IPS-20b (cell line): ENCODE data around the gene CCDC195.

Experiments
- H3K27ac ChIP-seq: one replicate; pipeline ENCODE4 v1.5.1; 2013; ENCODE audit warnings: low read length
- H3K27me3 ChIP-seq: 2 replicates; pipeline ENCODE4 v1.6.1; 2013; ENCODE audit warnings: mild to moderate bottlenecking, low read length, inconsistent platforms; ENCODE audit not compliant: insufficient read depth
- H3K36me3 ChIP-seq: 2 replicates; pipeline ENCODE4 v1.6.1; 2013; ENCODE audit warnings: low read depth, mild to moderate bottlenecking, inconsistent platforms, low read length, moderate library complexity; ENCODE audit not compliant: insufficient read depth
- H3K4me1 ChIP-seq: 2 replicates; pipeline ENCODE4 v1.6.1; 2013; ENCODE audit warnings: mild to moderate bottlenecking, control low read depth, inconsistent platforms, low read length, moderate library complexity; ENCODE audit not compliant: insufficient read depth
- H3K4me3 ChIP-seq: 2 replicates; pipeline ENCODE4 v1.5.1; 2013; ENCODE audit warnings: mild to moderate bottlenecking, low read length, inconsistent platforms
- H3K9ac ChIP-seq: 2 replicates; pipeline ENCODE4 v1.6.1; 2013; ENCODE audit warnings: low read depth, mild to moderate bottlenecking, inconsistent platforms, low read length, moderate library complexity
- H3K9me3 ChIP-seq: 2 replicates; pipeline ENCODE4 v1.6.1; 2013; ENCODE audit warnings: mild to moderate bottlenecking, low read depth, low read length, inconsistent platforms; ENCODE audit not compliant: insufficient read depth

CCDC195 gene

DNA sequence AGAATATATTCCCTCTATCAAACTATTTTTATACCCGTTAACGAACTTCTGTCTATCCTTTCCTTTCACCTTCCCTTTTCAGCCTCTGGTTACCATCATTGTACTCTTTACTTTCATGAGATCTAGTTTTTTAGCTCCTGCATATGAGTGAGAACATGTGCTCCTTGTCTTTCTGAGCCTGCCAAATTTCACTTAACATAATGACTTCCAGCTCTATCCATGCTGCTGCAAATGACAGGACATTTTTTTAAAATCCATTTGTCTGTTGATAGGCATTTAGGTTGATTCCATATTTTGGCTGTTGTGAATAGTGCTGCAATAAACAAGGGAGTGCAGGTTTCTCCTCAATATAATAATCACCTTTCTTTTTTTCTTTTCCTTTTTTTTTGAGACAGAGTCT is 8.2 kb upstream of the CCDC195 start:
- Histone ChIP-seq H3K9me3 (peaks cover 4% of the 10 kb centered on the region; the same call in 1 of the 2 replicates), H3K27me3 (no peaks in the 10 kb centered on the region), H3K27ac (no peak overlapping the region), H3K4me1 (no peaks in the 10 kb centered on the region), H3K4me3 (no peak overlapping the region), H3K36me3 (no peaks in the 10 kb centered on the region), H3K9ac (no peak overlapping the region)

DNA sequence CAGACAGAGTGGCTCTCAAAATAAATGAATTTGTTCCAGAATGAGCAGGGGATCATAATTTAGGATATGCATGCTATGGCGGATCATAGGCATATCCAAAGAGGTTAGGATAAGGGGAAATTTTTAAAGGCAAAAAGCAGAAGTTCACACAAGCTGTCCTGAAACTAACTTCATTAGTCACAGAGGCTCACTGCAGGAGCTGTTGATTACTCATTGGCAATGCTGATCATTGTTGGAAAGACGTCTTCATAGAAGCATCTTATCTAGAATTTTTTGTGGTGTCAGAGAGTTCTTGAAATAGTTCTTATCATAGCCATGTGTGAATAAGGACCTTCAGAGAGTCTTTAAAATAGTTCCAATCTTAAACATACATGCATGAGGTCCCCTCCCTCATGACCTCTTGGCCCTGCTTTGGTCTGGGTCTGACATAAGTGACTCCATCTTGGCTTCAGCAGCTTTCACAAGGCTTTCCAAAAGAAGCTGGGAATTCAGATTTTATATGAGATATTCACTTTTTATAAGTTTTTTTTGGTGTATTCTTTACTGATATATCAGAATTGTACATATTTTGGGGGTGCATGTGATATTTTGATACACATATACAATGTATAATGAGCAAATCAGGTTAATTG is 7.5 kb upstream of the CCDC195 start:
- Histone ChIP-seq H3K4me3 (no peak overlapping the region), H3K4me1 (no peaks in the 10 kb centered on the region), H3K27ac (no peak overlapping the region), H3K36me3 (no peaks in the 10 kb centered on the region), H3K9ac (no peak overlapping the region), H3K27me3 (no peaks in the 10 kb centered on the region), H3K9me3 (peaks cover 4% of the 10 kb centered on the region; the same call in 1 of the 2 replicates)

DNA sequence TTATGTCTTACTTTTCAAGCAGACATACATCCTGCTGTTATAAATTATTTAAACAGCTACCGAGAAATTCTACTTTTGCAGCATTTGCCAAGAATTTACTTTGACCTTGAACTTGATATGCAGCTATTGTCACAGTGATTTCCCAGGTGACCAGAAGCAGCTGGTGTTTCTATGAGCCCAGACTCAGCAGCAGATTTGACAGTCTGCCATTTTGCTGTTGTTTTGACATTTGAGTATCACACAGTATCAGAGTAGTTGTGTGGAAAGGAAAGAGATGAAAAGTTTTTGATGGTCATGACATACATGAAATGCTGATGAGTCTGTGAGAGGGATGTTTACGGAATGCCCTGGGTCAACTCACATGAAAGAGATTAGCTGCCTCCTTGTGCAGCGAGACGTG is 6.6 kb upstream of the CCDC195 start:
- Histone ChIP-seq H3K4me1 (no peaks in the 10 kb centered on the region), H3K36me3 (no peaks in the 10 kb centered on the region), H3K9ac (no peak overlapping the region), H3K4me3 (no peak overlapping the region), H3K27ac (no peak overlapping the region), H3K9me3 (peaks cover 4% of the 10 kb centered on the region; the same call in 1 of the 2 replicates), H3K27me3 (no peaks in the 10 kb centered on the region)

DNA sequence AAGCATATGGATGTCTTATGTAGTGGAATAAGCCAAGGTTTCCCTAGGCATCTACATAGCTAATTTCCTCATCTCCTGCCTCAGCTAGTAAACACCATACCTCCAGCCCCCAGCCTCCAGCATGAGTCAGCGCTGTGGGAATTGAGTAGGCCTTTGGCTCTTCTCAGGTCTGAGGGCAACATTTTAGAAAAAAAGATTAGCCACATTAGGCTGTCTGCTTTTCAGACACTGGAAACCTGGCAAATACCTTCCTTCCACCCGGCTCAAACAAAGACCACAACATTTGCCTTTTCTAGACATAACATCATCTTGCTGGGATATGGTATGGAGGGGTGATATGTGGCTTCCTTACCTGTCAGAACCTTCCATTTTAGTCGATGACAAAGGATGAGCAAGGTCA is 6.1 kb upstream of the CCDC195 start:
- H3K27me3 ChIP-seq: no peaks in the 10 kb centered on the region
- no peaks in the 10 kb centered on the region for H3K4me1 ChIP-seq
- no peak overlapping the region for H3K4me3 ChIP-seq
- H3K36me3 ChIP-seq: no peaks in the 10 kb centered on the region
- no peak overlapping the region for H3K27ac ChIP-seq
- no peaks in the 10 kb centered on the region for H3K9me3 ChIP-seq
- H3K9ac ChIP-seq: no peak overlapping the region

DNA sequence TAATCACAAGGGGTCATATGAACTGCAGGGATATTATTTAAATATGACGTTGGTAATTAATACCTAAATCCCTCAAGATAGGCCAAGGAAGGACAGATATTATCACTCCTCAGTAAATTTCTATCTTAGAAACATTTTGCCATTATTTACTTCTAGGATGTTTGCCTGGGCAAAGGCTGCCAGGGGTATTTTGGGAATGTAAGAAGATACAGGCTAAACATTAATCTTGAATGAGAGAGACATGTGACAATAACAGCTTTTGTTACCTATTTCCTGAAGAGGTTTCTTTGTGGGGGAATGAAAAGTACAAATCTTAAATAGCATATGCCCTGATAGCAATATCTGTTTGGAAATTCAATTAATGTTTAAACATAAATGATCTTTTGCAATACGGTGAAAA is 756 bp upstream of the CCDC195 start:
- Histone ChIP-seq H3K27me3 (no peaks in the 10 kb centered on the region), H3K4me1 (no peaks in the 10 kb centered on the region), H3K36me3 (no peaks in the 10 kb centered on the region), H3K9me3 (no peaks in the 10 kb centered on the region), H3K9ac (no peak overlapping the region), H3K27ac (no peak overlapping the region), H3K4me3 (no peak overlapping the region)

DNA sequence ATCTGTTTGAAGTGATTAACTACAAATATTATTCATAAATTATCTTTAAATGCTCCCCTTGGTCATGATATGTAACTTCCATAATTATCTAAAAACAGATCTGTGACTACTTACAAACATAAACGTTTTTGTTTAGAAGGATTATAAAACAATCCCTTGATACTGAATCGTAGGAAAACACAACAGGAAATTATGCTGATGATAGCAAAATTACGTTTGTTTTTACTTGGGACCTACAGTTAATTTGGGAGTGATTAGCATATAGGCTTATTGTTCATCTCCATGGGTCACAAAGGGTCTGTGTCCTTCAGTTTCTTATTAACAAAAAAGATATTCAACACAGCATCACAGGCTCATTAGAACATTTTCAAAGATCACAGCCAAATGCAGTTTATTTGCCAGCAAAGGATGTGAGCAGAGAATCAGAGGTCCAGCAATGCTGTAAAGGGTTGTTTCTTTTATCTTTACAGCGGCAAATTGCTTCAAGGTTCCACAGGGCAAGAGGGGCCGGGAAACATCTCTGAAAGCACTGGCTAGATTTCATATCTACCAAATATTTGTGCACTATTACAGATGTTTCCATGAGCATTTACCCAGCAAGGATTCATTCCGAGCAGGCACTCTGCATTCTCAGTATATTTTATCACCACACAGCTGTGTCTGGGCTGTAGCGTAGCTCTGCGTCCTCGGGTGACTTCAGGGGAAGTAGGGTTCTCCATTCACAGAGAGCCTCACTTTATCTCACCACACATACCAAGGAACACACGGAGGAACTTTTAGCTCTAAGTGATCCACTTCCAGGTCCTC is 4.1 kb downstream of the CCDC195 start:
- Histone ChIP-seq H3K36me3 (no peaks in the 10 kb centered on the region), H3K27ac (no peak overlapping the region), H3K4me3 (no peak overlapping the region), H3K4me1 (no peaks in the 10 kb centered on the region), H3K27me3 (no peaks in the 10 kb centered on the region), H3K9me3 (no peaks in the 10 kb centered on the region), H3K9ac (no peak overlapping the region)

DNA sequence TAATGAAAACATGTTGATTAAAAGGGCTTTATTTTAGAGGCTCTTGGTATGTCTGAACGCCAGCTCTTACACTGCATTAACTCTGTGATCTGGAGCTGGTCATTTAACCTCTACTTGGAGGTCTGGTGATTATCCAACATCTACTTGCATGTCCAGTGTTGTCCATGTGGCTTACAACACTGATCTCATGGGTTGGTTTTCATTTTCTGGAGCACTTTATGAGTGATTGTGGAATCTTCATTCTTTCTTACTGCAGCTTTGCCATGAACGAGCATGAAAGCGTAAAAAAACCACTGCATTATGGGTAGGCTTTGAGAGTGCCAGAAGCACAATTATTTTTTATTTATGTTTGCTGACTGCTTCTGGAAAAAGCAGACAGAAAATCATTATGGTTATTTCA is 4.8 kb downstream of the CCDC195 start:
- H3K27me3 ChIP-seq: no peaks in the 10 kb centered on the region
- no peak overlapping the region for H3K9ac ChIP-seq
- no peaks in the 10 kb centered on the region for H3K9me3 ChIP-seq
- H3K4me1 ChIP-seq: no peaks in the 10 kb centered on the region
- H3K4me3 ChIP-seq: no peak overlapping the region
- H3K27ac ChIP-seq: no peak overlapping the region
- no peaks in the 10 kb centered on the region for H3K36me3 ChIP-seq

DNA sequence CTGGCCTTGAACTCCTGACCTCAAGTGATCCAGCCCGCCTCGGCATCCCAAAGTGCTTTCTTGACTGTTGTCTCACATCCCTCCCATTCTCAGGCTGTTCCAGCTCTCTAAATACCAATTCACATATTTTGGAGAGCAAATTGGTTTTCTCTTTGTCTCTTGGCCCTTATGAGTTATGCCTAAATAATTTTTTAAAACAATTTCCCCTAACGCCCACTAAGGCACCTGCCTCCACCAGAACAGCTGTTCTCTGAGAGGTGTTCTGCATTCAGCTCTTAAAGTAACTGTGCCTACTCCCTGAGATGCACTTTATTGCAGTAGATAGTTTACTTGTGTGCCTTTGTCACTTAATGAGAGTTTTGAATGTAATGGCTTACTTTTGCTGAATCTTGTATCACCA is 6.9 kb downstream of the CCDC195 start:
- H3K36me3 ChIP-seq: no peaks in the 10 kb centered on the region
- H3K27ac ChIP-seq: no peak overlapping the region
- H3K4me3 ChIP-seq: no peak overlapping the region
- H3K4me1 ChIP-seq: no peaks in the 10 kb centered on the region
- no peak overlapping the region for H3K9ac ChIP-seq
- H3K9me3 ChIP-seq: no peaks in the 10 kb centered on the region
- no peaks in the 10 kb centered on the region for H3K27me3 ChIP-seq

DNA sequence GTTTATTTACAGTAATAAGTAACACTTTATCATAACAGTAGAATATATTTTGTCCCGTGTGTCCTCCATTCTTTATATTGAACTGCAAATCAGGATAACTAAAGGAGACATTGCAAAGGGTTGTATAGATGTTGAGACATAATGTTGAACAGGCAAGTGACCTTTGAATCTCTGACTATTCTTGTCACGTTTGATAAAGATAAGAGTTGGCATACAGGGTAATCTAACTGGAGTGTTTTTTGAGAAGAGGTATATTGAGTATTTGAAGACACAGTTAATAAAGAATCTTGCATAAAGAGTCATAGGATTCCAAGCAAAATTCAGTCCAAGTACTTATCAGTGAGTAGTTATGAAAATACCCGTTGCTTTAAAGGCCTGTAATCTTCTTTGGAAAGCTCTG is 21.7 kb downstream of the CCDC195 start:
- Histone ChIP-seq H3K9me3 (no peaks in the 10 kb centered on the region), H3K36me3 (no peaks in the 10 kb centered on the region), H3K27me3 (no peaks in the 10 kb centered on the region), H3K4me3 (no peak overlapping the region), H3K9ac (no peak overlapping the region), H3K27ac (no peak overlapping the region), H3K4me1 (no peaks in the 10 kb centered on the region)

DNA sequence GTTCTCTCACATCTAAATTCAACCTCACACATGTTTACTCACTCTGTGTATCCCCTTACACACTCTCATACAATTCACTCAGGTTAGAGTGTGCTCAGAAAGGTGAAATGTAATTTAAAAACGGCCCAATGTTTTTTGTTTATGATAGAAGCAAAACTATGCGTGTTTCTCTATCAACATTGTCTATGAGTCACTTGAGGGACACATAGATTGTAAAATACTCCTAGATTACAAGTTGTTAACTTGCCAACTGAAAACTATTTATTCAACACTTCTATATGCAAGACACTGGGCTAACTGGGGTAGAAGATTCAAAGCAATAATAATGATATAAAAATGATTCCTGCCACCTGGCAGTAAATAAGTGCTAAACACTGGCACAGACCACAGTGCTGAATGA is 24.6 kb downstream of the CCDC195 start:
- Histone ChIP-seq H3K9ac (no peak overlapping the region), H3K4me1 (no peaks in the 10 kb centered on the region), H3K27me3 (no peaks in the 10 kb centered on the region), H3K36me3 (no peaks in the 10 kb centered on the region), H3K4me3 (no peak overlapping the region), H3K27ac (no peak overlapping the region), H3K9me3 (no peaks in the 10 kb centered on the region)

DNA sequence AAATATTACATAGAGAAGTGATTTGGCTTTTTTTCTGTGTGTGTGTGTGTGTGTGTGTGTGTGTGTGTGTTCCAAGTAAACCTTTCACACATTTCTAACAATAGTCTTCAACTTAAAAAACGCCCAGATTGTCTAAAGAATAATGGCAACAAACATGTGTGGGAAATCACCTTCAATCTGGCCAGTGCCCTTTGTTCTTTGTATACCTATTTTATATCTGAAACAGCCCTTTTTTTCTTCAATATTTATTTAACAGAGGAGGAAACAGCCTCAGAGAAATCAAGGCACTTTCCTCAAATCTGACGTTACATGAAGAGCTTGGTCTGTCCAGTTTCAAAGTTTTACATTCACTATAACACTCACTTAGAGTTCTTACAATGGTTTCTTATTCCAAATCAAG is 25.3 kb downstream of the CCDC195 start:
- no peak overlapping the region for H3K4me3 ChIP-seq
- no peaks in the 10 kb centered on the region for H3K27me3 ChIP-seq
- H3K27ac ChIP-seq: no peak overlapping the region
- H3K4me1 ChIP-seq: no peaks in the 10 kb centered on the region
- H3K9me3 ChIP-seq: no peaks in the 10 kb centered on the region
- no peaks in the 10 kb centered on the region for H3K36me3 ChIP-seq
- H3K9ac ChIP-seq: no peak overlapping the region

DNA sequence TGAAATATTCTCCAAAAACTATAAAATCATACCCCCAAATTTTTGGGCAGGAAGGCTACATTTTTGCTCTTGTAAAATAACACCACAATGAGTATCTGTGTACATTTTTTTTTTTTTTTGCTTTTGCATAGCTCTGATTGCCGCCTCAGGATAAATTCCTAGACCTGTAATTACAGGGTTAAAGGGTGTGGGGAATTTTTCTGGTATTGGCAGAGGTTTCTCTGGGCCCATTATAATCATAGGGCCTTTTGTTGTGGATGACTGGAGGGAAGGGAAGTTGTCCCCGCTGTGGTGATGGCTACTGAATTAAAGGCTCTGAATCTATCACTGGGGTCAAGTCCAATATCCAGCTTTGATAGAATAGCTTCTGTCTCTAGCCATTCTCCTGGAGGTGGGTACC is 26.6 kb downstream of the CCDC195 start:
- Histone ChIP-seq H3K27ac (no peak overlapping the region), H3K36me3 (no peaks in the 10 kb centered on the region), H3K4me3 (no peak overlapping the region), H3K4me1 (no peaks in the 10 kb centered on the region), H3K27me3 (no peaks in the 10 kb centered on the region), H3K9ac (no peak overlapping the region), H3K9me3 (no peaks in the 10 kb centered on the region)
